ENCODE measurements around the gene APOA1. TPM values are rescaled to one million over a fixed set of nuclear protein-coding genes. Genes with fewer than 3 reads are reported as not detected.

APOA1 gene
- total and polyA plus RNA-seq, 10 of the 15 experiments (the other 5 are each of a cell fraction or from before 2014, with no cell fraction given) = 0.10 to 2.4 (median 0.24) TPM; not detected in 3

- TF ChIP-seq E2F8 (IDR thresholded peaks at IDR 0.05; ENCODE audit: low read depth, partially characterized antibody) (no peak), IRF5 (IDR thresholded peaks at IDR 0.05; ENCODE audit: borderline replicate concordance) (no peak), HCFC1 (IDR thresholded peaks at IDR 0.05; ENCODE audit: low read length) (no peak), CBX3 (IDR thresholded peaks at IDR 0.05; ENCODE audit: borderline replicate concordance, low read depth) (no peak), FOXK2 (IDR thresholded peaks at IDR 0.05) (no peak), KAT2A (conservative IDR thresholded peaks at IDR 0.05; ENCODE audit: control insufficient read depth, low read depth, low read length) (no peak), NFYB (IDR thresholded peaks at IDR 0.05; ENCODE audit: insufficient read depth, low read depth, low read length) (0 out of 2 replicates have a peak, but pooled peaks have one; percentile 37), ZZZ3 (IDR thresholded peaks at IDR 0.05; ENCODE audit: control insufficient read depth, insufficient read length, low read depth) (no peak), SMAD5 (IDR thresholded peaks at IDR 0.05; ENCODE audit: low read depth) (no peak; the same call in 1 of the 2 replicates), ASH2L (IDR thresholded peaks at IDR 0.05; ENCODE audit: borderline replicate concordance, low read depth) (no peak), CEBPB (IDR thresholded peaks at IDR 0.05; ENCODE audit: borderline replicate concordance in 1 of 2, low read depth in 2 of 2, low read length in 2 of 2) (no peak), YBX1 (IDR thresholded peaks at IDR 0.05) (no peak), NRF1 (conservative IDR thresholded peaks at IDR 0.05; ENCODE audit: low read depth, low read length) (no peak)
- TF ChIP-seq, protein P1, sequence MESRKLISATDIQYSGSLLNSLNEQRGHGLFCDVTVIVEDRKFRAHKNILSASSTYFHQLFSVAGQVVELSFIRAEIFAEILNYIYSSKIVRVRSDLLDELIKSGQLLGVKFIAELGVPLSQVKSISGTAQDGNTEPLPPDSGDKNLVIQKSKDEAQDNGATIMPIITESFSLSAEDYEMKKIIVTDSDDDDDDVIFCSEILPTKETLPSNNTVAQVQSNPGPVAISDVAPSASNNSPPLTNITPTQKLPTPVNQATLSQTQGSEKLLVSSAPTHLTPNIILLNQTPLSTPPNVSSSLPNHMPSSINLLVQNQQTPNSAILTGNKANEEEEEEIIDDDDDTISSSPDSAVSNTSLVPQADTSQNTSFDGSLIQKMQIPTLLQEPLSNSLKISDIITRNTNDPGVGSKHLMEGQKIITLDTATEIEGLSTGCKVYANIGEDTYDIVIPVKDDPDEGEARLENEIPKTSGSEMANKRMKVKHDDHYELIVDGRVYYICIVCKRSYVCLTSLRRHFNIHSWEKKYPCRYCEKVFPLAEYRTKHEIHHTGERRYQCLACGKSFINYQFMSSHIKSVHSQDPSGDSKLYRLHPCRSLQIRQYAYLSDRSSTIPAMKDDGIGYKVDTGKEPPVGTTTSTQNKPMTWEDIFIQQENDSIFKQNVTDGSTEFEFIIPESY (IDR thresholded peaks at IDR 0.05) = no peak
- TF ChIP-seq, protein P2, sequence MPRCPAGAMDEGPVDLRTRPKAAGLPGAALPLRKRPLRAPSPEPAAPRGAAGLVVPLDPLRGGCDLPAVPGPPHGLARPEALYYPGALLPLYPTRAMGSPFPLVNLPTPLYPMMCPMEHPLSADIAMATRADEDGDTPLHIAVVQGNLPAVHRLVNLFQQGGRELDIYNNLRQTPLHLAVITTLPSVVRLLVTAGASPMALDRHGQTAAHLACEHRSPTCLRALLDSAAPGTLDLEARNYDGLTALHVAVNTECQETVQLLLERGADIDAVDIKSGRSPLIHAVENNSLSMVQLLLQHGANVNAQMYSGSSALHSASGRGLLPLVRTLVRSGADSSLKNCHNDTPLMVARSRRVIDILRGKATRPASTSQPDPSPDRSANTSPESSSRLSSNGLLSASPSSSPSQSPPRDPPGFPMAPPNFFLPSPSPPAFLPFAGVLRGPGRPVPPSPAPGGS (IDR thresholded peaks at IDR 0.05; ENCODE audit: borderline replicate concordance, insufficient read depth, low read depth, low read length, poor library complexity, severe bottlenecking) = peak; percentile 61
- TF ChIP-seq, protein P3, sequence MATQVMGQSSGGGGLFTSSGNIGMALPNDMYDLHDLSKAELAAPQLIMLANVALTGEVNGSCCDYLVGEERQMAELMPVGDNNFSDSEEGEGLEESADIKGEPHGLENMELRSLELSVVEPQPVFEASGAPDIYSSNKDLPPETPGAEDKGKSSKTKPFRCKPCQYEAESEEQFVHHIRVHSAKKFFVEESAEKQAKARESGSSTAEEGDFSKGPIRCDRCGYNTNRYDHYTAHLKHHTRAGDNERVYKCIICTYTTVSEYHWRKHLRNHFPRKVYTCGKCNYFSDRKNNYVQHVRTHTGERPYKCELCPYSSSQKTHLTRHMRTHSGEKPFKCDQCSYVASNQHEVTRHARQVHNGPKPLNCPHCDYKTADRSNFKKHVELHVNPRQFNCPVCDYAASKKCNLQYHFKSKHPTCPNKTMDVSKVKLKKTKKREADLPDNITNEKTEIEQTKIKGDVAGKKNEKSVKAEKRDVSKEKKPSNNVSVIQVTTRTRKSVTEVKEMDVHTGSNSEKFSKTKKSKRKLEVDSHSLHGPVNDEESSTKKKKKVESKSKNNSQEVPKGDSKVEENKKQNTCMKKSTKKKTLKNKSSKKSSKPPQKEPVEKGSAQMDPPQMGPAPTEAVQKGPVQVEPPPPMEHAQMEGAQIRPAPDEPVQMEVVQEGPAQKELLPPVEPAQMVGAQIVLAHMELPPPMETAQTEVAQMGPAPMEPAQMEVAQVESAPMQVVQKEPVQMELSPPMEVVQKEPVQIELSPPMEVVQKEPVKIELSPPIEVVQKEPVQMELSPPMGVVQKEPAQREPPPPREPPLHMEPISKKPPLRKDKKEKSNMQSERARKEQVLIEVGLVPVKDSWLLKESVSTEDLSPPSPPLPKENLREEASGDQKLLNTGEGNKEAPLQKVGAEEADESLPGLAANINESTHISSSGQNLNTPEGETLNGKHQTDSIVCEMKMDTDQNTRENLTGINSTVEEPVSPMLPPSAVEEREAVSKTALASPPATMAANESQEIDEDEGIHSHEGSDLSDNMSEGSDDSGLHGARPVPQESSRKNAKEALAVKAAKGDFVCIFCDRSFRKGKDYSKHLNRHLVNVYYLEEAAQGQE (IDR thresholded peaks at IDR 0.05; ENCODE audit: low read depth, low read length) = no peak
Measured at GRCh38 chr11:116853461-116854073, 16.1 kb upstream of the APOA1 start (continued).
